ENCODE data around the gene AHRR.

The AHRR gene

GRCh38 chr5:374631-375335 lies 53.3 kb downstream of the AHRR start:
- no peak overlapping the region for H3K4me3 ChIP-seq (ENCODE audit: low read depth, low read length)
- peaks cover 9% of the 10 kb centered on the region in 2 experiments for H3K4me1 ChIP-seq (ENCODE audit: control insufficient read depth in 1 of 2, insufficient read depth in 2 of 2, low read length in 2 of 2)
- no peak overlapping the region for H3K27ac ChIP-seq (ENCODE audit: low read depth, low read length)
- H3K4me2 ChIP-seq (ENCODE audit: low read length) = no peak overlapping the region
- H4K91ac ChIP-seq (ENCODE audit: low read depth, low read length) = no peak overlapping the region
- H4K8ac ChIP-seq (ENCODE audit: low read depth, low read length) = no peak overlapping the region
- no peak for DNase-seq
- H3K79me2 ChIP-seq (ENCODE audit: control insufficient read depth, insufficient read depth, low read length, poor library complexity) = no peaks in the 10 kb centered on the region
- H2BK120ac ChIP-seq (ENCODE audit: insufficient read depth, low read length, poor library complexity) = no peak overlapping the region
- no peaks in the 10 kb centered on the region for H3K9me3 ChIP-seq (ENCODE audit: insufficient read depth, low read depth, low read length)
- H2AFZ ChIP-seq (ENCODE audit: insufficient read depth, low read length, poor library complexity) = no peak overlapping the region
- no peak overlapping the region for H3K23ac ChIP-seq (ENCODE audit: low read length)
- H2AK5ac ChIP-seq (ENCODE audit: low read length) = no peak overlapping the region
- H2BK5ac ChIP-seq (ENCODE audit: low read depth, low read length, poor library complexity) = no peak overlapping the region
- H4K12ac ChIP-seq (ENCODE audit: low read depth, low read length) = no peak overlapping the region
- H3K36me3 ChIP-seq (ENCODE audit: control insufficient read depth in 1 of 2, insufficient read depth in 2 of 2, low read length in 2 of 2) = no peaks in the 10 kb centered on the region
- no peak overlapping the region for H3K9ac ChIP-seq (ENCODE audit: low read length)
- H2BK12ac ChIP-seq (ENCODE audit: low read length) = no peak overlapping the region
- H3K18ac ChIP-seq (ENCODE audit: low read length) = no peak overlapping the region
- H3K27me3 ChIP-seq (ENCODE audit: insufficient read depth, low read length) = peaks cover 11% of the 10 kb centered on the region
- H3K79me1 ChIP-seq (ENCODE audit: low read length) = peaks cover 2% of the 10 kb centered on the region
- no CpG with 5 or more reads among the region's 19 CpGs for WGBS (ENCODE audit: extremely low coverage, insufficient coverage, insufficient read length)
- no peak overlapping the region for H3K14ac ChIP-seq (ENCODE audit: low read length)
- no peak overlapping the region for H3K4ac ChIP-seq (ENCODE audit: low read depth, low read length)

- no peaks in the 10 kb centered on the region for H3K36me3 ChIP-seq (ENCODE audit: control insufficient read depth in 1 of 2, insufficient read depth in 2 of 2, low read length in 2 of 2)
- no peak overlapping the region for H4K91ac ChIP-seq (ENCODE audit: low read depth, low read length)
- H3K79me1 ChIP-seq (ENCODE audit: low read length) = peaks cover 2% of the 10 kb centered on the region
- H3K27me3 ChIP-seq (ENCODE audit: insufficient read depth, low read length) = peaks cover 11% of the 10 kb centered on the region
- H2BK5ac ChIP-seq (ENCODE audit: low read depth, low read length, poor library complexity) = no peak overlapping the region
- no peak overlapping the region for H3K23ac ChIP-seq (ENCODE audit: low read length)
- H3K9me3 ChIP-seq (ENCODE audit: insufficient read depth, low read depth, low read length) = no peaks in the 10 kb centered on the region
- H2BK12ac ChIP-seq (ENCODE audit: low read length) = no peak overlapping the region
- no peak overlapping the region for H2AK5ac ChIP-seq (ENCODE audit: low read length)
- no peak overlapping the region for H3K14ac ChIP-seq (ENCODE audit: low read length)
- H3K18ac ChIP-seq (ENCODE audit: low read length) = no peak overlapping the region
- peaks cover 9% of the 10 kb centered on the region in 2 experiments for H3K4me1 ChIP-seq (ENCODE audit: control insufficient read depth in 1 of 2, insufficient read depth in 2 of 2, low read length in 2 of 2)
- H4K12ac ChIP-seq (ENCODE audit: low read depth, low read length) = no peak overlapping the region
- no peak overlapping the region for H4K8ac ChIP-seq (ENCODE audit: low read depth, low read length)
- no peak for DNase-seq
- no CpG with 5 or more reads among the region's 21 CpGs for WGBS (ENCODE audit: extremely low coverage, insufficient coverage, insufficient read length)
- no peaks in the 10 kb centered on the region for H3K79me2 ChIP-seq (ENCODE audit: control insufficient read depth, insufficient read depth, low read length, poor library complexity)
- no peak overlapping the region for H2AFZ ChIP-seq (ENCODE audit: insufficient read depth, low read length, poor library complexity)
- H3K9ac ChIP-seq (ENCODE audit: low read length) = no peak overlapping the region
- no peak overlapping the region for H2BK120ac ChIP-seq (ENCODE audit: insufficient read depth, low read length, poor library complexity)
- no peak overlapping the region for H3K4me3 ChIP-seq (ENCODE audit: low read depth, low read length)
- no peak overlapping the region for H3K4me2 ChIP-seq (ENCODE audit: low read length)
- no peak overlapping the region for H3K27ac ChIP-seq (ENCODE audit: low read depth, low read length)
- no peak overlapping the region for H3K4ac ChIP-seq (ENCODE audit: low read depth, low read length)
Measured at GRCh38 chr5:375336-375920, 53.9 kb downstream of the AHRR start.

- H3K79me2 ChIP-seq (ENCODE audit: control insufficient read depth, insufficient read depth, low read length, poor library complexity) = no peaks in the 10 kb centered on the region
- H3K23ac ChIP-seq (ENCODE audit: low read length) = no peak overlapping the region
- no peaks in the 10 kb centered on the region for H3K9me3 ChIP-seq (ENCODE audit: insufficient read depth, low read depth, low read length)
- H3K27ac ChIP-seq (ENCODE audit: low read depth, low read length) = no peak overlapping the region
- H4K12ac ChIP-seq (ENCODE audit: low read depth, low read length) = no peak overlapping the region
- H3K14ac ChIP-seq (ENCODE audit: low read length) = no peak overlapping the region
- H3K4me1 ChIP-seq (ENCODE audit: control insufficient read depth in 1 of 2, insufficient read depth in 2 of 2, low read length in 2 of 2) = peaks cover 9% of the 10 kb centered on the region in 2 experiments
- no peaks in the 10 kb centered on the region for H3K36me3 ChIP-seq (ENCODE audit: control insufficient read depth in 1 of 2, insufficient read depth in 2 of 2, low read length in 2 of 2)
- H3K9ac ChIP-seq (ENCODE audit: low read length) = no peak overlapping the region
- DNase-seq = no peak
- H2BK12ac ChIP-seq (ENCODE audit: low read length) = no peak overlapping the region
- no peak overlapping the region for H3K4me3 ChIP-seq (ENCODE audit: low read depth, low read length)
- H4K91ac ChIP-seq (ENCODE audit: low read depth, low read length) = no peak overlapping the region
- no peak overlapping the region for H2AFZ ChIP-seq (ENCODE audit: insufficient read depth, low read length, poor library complexity)
- no peak overlapping the region for H2BK5ac ChIP-seq (ENCODE audit: low read depth, low read length, poor library complexity)
- H3K18ac ChIP-seq (ENCODE audit: low read length) = no peak overlapping the region
- no peak overlapping the region for H2BK120ac ChIP-seq (ENCODE audit: insufficient read depth, low read length, poor library complexity)
- H4K8ac ChIP-seq (ENCODE audit: low read depth, low read length) = no peak overlapping the region
- peaks cover 2% of the 10 kb centered on the region for H3K79me1 ChIP-seq (ENCODE audit: low read length)
- H3K4me2 ChIP-seq (ENCODE audit: low read length) = no peak overlapping the region
- no peak overlapping the region for H2AK5ac ChIP-seq (ENCODE audit: low read length)
- peaks cover 11% of the 10 kb centered on the region for H3K27me3 ChIP-seq (ENCODE audit: insufficient read depth, low read length)
- WGBS (ENCODE audit: extremely low coverage, insufficient coverage, insufficient read length) = no CpG with 5 or more reads among the region's 30 CpGs
- no peak overlapping the region for H3K4ac ChIP-seq (ENCODE audit: low read depth, low read length)
Measured at GRCh38 chr5:375921-376798, 54.6 kb downstream of the AHRR start.

GRCh38 chr5:376799-377325 lies 55.3 kb downstream of the AHRR start:
- Histone ChIP-seq H2BK5ac (ENCODE audit: low read depth, low read length, poor library complexity) (no peak overlapping the region), H3K27ac (ENCODE audit: low read depth, low read length) (no peak overlapping the region), H3K79me1 (ENCODE audit: low read length) (peaks cover 2% of the 10 kb centered on the region), H3K9ac (ENCODE audit: low read length) (no peak overlapping the region), H2AK5ac (ENCODE audit: low read length) (no peak overlapping the region), H2BK120ac (ENCODE audit: insufficient read depth, low read length, poor library complexity) (no peak overlapping the region), H3K9me3 (ENCODE audit: insufficient read depth, low read depth, low read length) (no peaks in the 10 kb centered on the region), H3K4me2 (ENCODE audit: low read length) (no peak overlapping the region), H3K4ac (ENCODE audit: low read depth, low read length) (no peak overlapping the region), H4K12ac (ENCODE audit: low read depth, low read length) (no peak overlapping the region), H3K36me3 (ENCODE audit: control insufficient read depth in 1 of 2, insufficient read depth in 2 of 2, low read length in 2 of 2) (no peaks in the 10 kb centered on the region), H4K91ac (ENCODE audit: low read depth, low read length) (no peak overlapping the region), H3K4me3 (ENCODE audit: low read depth, low read length) (no peak overlapping the region), H3K27me3 (ENCODE audit: insufficient read depth, low read length) (peaks cover 11% of the 10 kb centered on the region), H4K8ac (ENCODE audit: low read depth, low read length) (no peak overlapping the region), H3K4me1 (ENCODE audit: control insufficient read depth in 1 of 2, insufficient read depth in 2 of 2, low read length in 2 of 2) (peaks cover 9% of the 10 kb centered on the region in 2 experiments), H2BK12ac (ENCODE audit: low read length) (no peak overlapping the region), H3K14ac (ENCODE audit: low read length) (no peak overlapping the region), H3K23ac (ENCODE audit: low read length) (no peak overlapping the region), H3K79me2 (ENCODE audit: control insufficient read depth, insufficient read depth, low read length, poor library complexity) (no peaks in the 10 kb centered on the region), H2AFZ (ENCODE audit: insufficient read depth, low read length, poor library complexity) (no peak overlapping the region), H3K18ac (ENCODE audit: low read length) (no peak overlapping the region)
- no CpG with 5 or more reads among the region's 12 CpGs for WGBS (ENCODE audit: extremely low coverage, insufficient coverage, insufficient read length)
- no peak for DNase-seq
